HG03520 (cell line): Measurements from ENCODE around the gene CA7.
"Not testable (repeated sequence)": the region's sequence is repeated elsewhere in the genome, so short reads cannot be mapped to it uniquely, and the experiment has no call there.

Source experiments
- ATAC-seq: cut with Tn5 transposase; IDR thresholded peaks from one replicate; pipeline ENCODE4 v1.9.1; 2021; ENCODE audit warnings: mild to moderate bottlenecking, moderate library complexity; ENCODE audit not compliant: unreplicated experiment

The CA7 gene

GRCh38 chr16:66846266-66846665 lies 2.1 kb downstream of the CA7 start:
- no peak for ATAC-seq

- no peak for ATAC-seq
Observed at GRCh38 chr16:66846831-66847230, 2.6 kb downstream of the CA7 start.

GRCh38 chr16:66847533-66848067 lies 3.4 kb downstream of the CA7 start:
- ATAC-seq, result no peak

GRCh38 chr16:66848172-66848571 lies 4.0 kb downstream of the CA7 start:
- no peak for ATAC-seq

- ATAC-seq, result no peak
Observed at GRCh38 chr16:66849021-66849420, 4.8 kb downstream of the CA7 start.

- no peak for ATAC-seq
Observed at GRCh38 chr16:66849549-66849948, 5.3 kb downstream of the CA7 start.

GRCh38 chr16:66850115-66850815 lies 6.1 kb downstream of the CA7 start:
- ATAC-seq, result no peak

GRCh38 chr16:66851166-66851964 lies 7.2 kb downstream of the CA7 start:
- no peak for ATAC-seq

GRCh38 chr16:66853261-66854139 lies 9.3 kb downstream of the CA7 start:
- ATAC-seq, result no peak

- ATAC-seq, result no peak
Observed at GRCh38 chr16:66856184-66856730, 12.0 kb downstream of the CA7 start.

- ATAC-seq, result no peak
Observed at GRCh38 chr16:66856801-66857200, 12.6 kb downstream of the CA7 start.

GRCh38 chr16:66857437-66857836 lies 13.2 kb downstream of the CA7 start:
- no peak for ATAC-seq

- ATAC-seq, result no peak
Observed at GRCh38 chr16:66858740-66859396, 14.7 kb downstream of the CA7 start.

- ATAC-seq, result no peak
Observed at GRCh38 chr16:66859397-66860068, 15.3 kb downstream of the CA7 start.

GRCh38 chr16:66862023-66862520 lies 17.9 kb downstream of the CA7 start:
- no peak for ATAC-seq

- no peak for ATAC-seq
Observed at GRCh38 chr16:66863707-66864106, 19.5 kb downstream of the CA7 start.

- no peak for ATAC-seq
Observed at GRCh38 chr16:66869424-66869823, 25.2 kb downstream of the CA7 start.

- ATAC-seq, result not testable (repeated sequence)
Observed at GRCh38 chr16:66871363-66871762, 27.1 kb downstream of the CA7 start.

- ATAC-seq, result no peak
Observed at GRCh38 chr16:66871840-66872239, 27.6 kb downstream of the CA7 start.

GRCh38 chr16:66872559-66872942 lies 28.3 kb downstream of the CA7 start:
- no peak for ATAC-seq
